ENCODE results near the gene BAZ1B.

GRCh38 chr7:73557108-73557396, 35.0 kb upstream of the BAZ1B start:
- TF ChIP-seq POLR2A (IDR thresholded peaks at IDR 0.05), result no peak
- TF ChIP-seq CTCF (IDR thresholded peaks at IDR 0.05), result no peak

Data from adrenal gland (tissue), 5 donors.